Mononuclear cell (primary cell): ENCODE results near the gene GNGT2. TPM values are rescaled to one million over a fixed set of nuclear protein-coding genes. Genes with fewer than 3 reads are reported as not detected.

Experiments
- H3K27me3 ChIP-seq: 2 replicates; pipeline ENCODE4 v1.6.0; 2011; ENCODE audit warnings: low read length, control low read depth; ENCODE audit not compliant: insufficient read depth
- H3K4me1 ChIP-seq: 2 replicates; pipeline ENCODE4 v1.5.1; 2011; ENCODE audit warnings: mild to moderate bottlenecking, low read length, control low read depth; ENCODE audit not compliant: insufficient read depth
- H3K4me3 ChIP-seq: 2 replicates; pipeline ENCODE4 v1.5.1; 2011; ENCODE audit warnings: mild to moderate bottlenecking, low read length, moderate library complexity
- H3K9me3 ChIP-seq: 2 replicates; pipeline ENCODE4 v1.5.1; 2011; ENCODE audit warnings: low read depth, mild to moderate bottlenecking, control low read depth, low read length
- total RNA-seq: library from RNA; depleted of rRNA; stranded (reverse); fragments of >200 nt; gene quantifications from one replicate; pipeline ENCODE4 v1.2.3, GENCODE V29; 2012

The GNGT2 gene
- total RNA-seq, 1 donor, result 3.3 TPM

- Histone ChIP-seq H3K4me1 (peaks cover 69% of the 10 kb centered on the region), H3K4me3 (no peak overlapping the region), H3K27me3 (peaks cover 17% of the 10 kb centered on the region), H3K9me3 (no peaks in the 10 kb centered on the region)
These were observed 12.8 kb upstream of the GNGT2 start for GRCh38 chr17:49223168-49223516.

GRCh38 chr17:49219987-49220386 lies 9.6 kb upstream of the GNGT2 start:
- Histone ChIP-seq H3K4me1 (peaks cover 80% of the 10 kb centered on the region), H3K4me3 (no peak overlapping the region), H3K9me3 (no peaks in the 10 kb centered on the region), H3K27me3 (peaks cover 6% of the 10 kb centered on the region)

- H3K9me3 ChIP-seq, result no peaks in the 10 kb centered on the region
- no peak overlapping the region for H3K4me3 ChIP-seq
- no peaks in the 10 kb centered on the region for H3K27me3 ChIP-seq
- peaks cover 80% of the 10 kb centered on the region for H3K4me1 ChIP-seq
These were observed 8.9 kb upstream of the GNGT2 start for GRCh38 chr17:49218941-49219913.

- Histone ChIP-seq H3K4me3 (no peak overlapping the region), H3K9me3 (no peaks in the 10 kb centered on the region), H3K27me3 (no peaks in the 10 kb centered on the region), H3K4me1 (peaks cover 80% of the 10 kb centered on the region)
These were observed 7.5 kb upstream of the GNGT2 start for GRCh38 chr17:49217651-49218413.

- no peaks in the 10 kb centered on the region for H3K9me3 ChIP-seq
- H3K4me3 ChIP-seq, result no peak overlapping the region
- H3K27me3 ChIP-seq, result no peaks in the 10 kb centered on the region
- peaks cover 84% of the 10 kb centered on the region for H3K4me1 ChIP-seq
These were observed 6.7 kb upstream of the GNGT2 start for GRCh38 chr17:49216953-49217650.

GRCh38 chr17:49216482-49216881 lies 6.1 kb upstream of the GNGT2 start:
- Histone ChIP-seq H3K4me3 (no peak overlapping the region), H3K4me1 (peaks cover 89% of the 10 kb centered on the region), H3K27me3 (no peaks in the 10 kb centered on the region), H3K9me3 (no peaks in the 10 kb centered on the region)

- no peaks in the 10 kb centered on the region for H3K9me3 ChIP-seq
- peaks cover 99% of the 10 kb centered on the region for H3K4me1 ChIP-seq
- H3K4me3 ChIP-seq, result no peak overlapping the region
- H3K27me3 ChIP-seq, result no peaks in the 10 kb centered on the region
These were observed 4.4 kb upstream of the GNGT2 start for GRCh38 chr17:49214676-49215360.

GRCh38 chr17:49213847-49214246 lies 3.5 kb upstream of the GNGT2 start:
- Histone ChIP-seq H3K9me3 (no peaks in the 10 kb centered on the region), H3K4me1 (peaks cover 99% of the 10 kb centered on the region), H3K4me3 (no peak overlapping the region), H3K27me3 (no peaks in the 10 kb centered on the region)

GRCh38 chr17:49213399-49213798 lies 3.0 kb upstream of the GNGT2 start:
- Histone ChIP-seq H3K27me3 (no peaks in the 10 kb centered on the region), H3K9me3 (no peaks in the 10 kb centered on the region), H3K4me1 (peaks cover 99% of the 10 kb centered on the region), H3K4me3 (peak overlapping the region; percentile 14)

- Histone ChIP-seq H3K4me3 (no peak overlapping the region), H3K4me1 (peaks cover 65% of the 10 kb centered on the region), H3K9me3 (no peaks in the 10 kb centered on the region), H3K27me3 (no peaks in the 10 kb centered on the region)
These were observed 1.3 kb downstream of the GNGT2 start for GRCh38 chr17:49209061-49209571.

GRCh38 chr17:49204516-49204915 lies 5.9 kb downstream of the GNGT2 start:
- H3K27me3 ChIP-seq, result no peaks in the 10 kb centered on the region
- no peaks in the 10 kb centered on the region for H3K9me3 ChIP-seq
- H3K4me1 ChIP-seq, result peaks cover 28% of the 10 kb centered on the region
- H3K4me3 ChIP-seq, result no peak overlapping the region

GRCh38 chr17:49203796-49204195 lies 6.6 kb downstream of the GNGT2 start:
- Histone ChIP-seq H3K4me3 (no peak overlapping the region), H3K9me3 (no peaks in the 10 kb centered on the region), H3K27me3 (no peaks in the 10 kb centered on the region), H3K4me1 (peaks cover 21% of the 10 kb centered on the region)

GRCh38 chr17:49201481-49201927 lies 8.9 kb downstream of the GNGT2 start:
- Histone ChIP-seq H3K9me3 (no peaks in the 10 kb centered on the region), H3K27me3 (no peaks in the 10 kb centered on the region), H3K4me1 (peaks cover 8% of the 10 kb centered on the region), H3K4me3 (no peak overlapping the region)

GRCh38 chr17:49200423-49201083 lies 9.8 kb downstream of the GNGT2 start:
- no peaks in the 10 kb centered on the region for H3K9me3 ChIP-seq
- H3K4me1 ChIP-seq, result peaks cover 8% of the 10 kb centered on the region
- no peak overlapping the region for H3K4me3 ChIP-seq
- H3K27me3 ChIP-seq, result no peaks in the 10 kb centered on the region
